Measurements from ENCODE around the gene SH3BP4. TPM values are rescaled to one million over a fixed set of nuclear protein-coding genes. Genes with fewer than 3 reads are reported as not detected.

Gene SH3BP4
- total RNA-seq, 1 donor from 2014 or later = 29.6 TPM

GRCh38 chr2:234985608-234986245 lies 33.9 kb downstream of the SH3BP4 start:
- no peaks in the 10 kb centered on the region for H3K36me3 ChIP-seq
- intact Hi-C loops (cut with DNase I) = no loop called here
- no peak overlapping the region for H3K4me3 ChIP-seq
- H3K9me3 ChIP-seq = no peaks in the 10 kb centered on the region
- no peak overlapping the region for H3K27ac ChIP-seq
- TF ChIP-seq CTCF (IDR thresholded peaks at IDR 0.05) = no peak
- no peaks in the 10 kb centered on the region for H3K27me3 ChIP-seq
- ATAC-seq (no peak), DNase-seq (no peak)
- H3K4me1 ChIP-seq = peaks cover 37% of the 10 kb centered on the region

DNA sequence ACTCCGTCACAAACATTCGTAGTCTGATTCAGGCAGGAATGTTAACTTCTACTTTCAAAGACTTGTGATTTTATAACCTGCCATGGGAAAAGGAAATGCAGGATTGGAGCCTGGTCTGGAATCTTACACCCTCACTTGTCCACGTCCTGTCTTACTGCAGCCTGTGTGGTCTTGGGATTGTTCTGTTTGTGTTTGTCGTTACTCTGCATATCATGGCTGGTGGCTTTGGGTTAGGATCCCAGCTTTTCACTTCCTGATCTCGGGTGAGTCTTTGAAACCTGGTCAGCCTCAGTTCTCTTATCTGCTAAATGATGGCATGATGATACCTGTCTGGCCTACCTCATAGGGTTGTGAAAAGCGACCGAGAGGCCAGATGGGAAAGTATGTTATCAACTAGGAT lies 34.6 kb downstream of the SH3BP4 start:
- H3K9me3 ChIP-seq = no peaks in the 10 kb centered on the region
- no peak for TF ChIP-seq CTCF (IDR thresholded peaks at IDR 0.05)
- intact Hi-C loops (cut with DNase I) = no loop called here
- ATAC-seq = no peak
- no peaks in the 10 kb centered on the region for H3K27me3 ChIP-seq
- peaks cover 30% of the 10 kb centered on the region for H3K4me1 ChIP-seq
- DNase-seq = no peak
- H3K27ac ChIP-seq = no peak overlapping the region
- no peaks in the 10 kb centered on the region for H3K36me3 ChIP-seq
- no peak overlapping the region for H3K4me3 ChIP-seq

DNA sequence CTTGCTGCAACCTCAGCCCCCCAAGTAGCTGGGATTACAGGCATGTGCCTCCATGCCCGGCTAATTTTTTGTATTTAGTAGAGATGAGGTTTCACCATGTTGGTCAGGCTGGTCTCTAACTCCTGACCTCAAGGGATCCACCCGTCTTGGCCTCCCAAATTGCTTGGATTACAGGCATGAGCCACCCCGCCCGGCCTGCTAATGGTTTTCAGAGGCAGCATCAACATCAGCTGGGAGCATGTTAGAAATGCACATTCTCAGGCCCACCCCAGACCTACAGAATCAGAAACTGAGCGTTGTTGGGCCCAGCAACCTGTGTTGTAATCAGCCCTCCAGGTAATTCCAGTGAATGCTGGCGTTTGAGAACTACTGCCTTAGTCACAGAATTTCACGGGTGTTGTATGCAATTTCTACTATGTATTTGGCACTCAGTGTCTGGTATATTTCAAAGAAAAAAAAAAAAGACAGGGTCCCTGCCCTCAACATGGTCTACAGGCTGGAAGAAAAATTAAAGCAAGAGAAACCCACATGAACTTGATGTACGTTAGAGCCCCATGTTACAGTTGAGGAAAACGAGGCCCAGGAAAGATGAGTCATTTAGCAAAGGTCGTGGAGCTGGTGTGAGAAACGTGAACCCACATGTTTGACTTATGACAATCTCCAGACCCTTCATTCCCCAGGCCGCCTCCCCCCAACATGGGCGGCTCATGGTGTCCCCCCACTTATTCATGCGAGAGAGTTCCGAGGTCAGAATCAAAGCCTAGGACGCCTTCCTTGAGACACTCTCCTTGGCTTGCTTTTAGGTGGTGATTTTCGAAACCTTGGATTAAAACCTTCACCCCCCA lies 35.3 kb downstream of the SH3BP4 start:
- Histone ChIP-seq H3K27me3 (no peaks in the 10 kb centered on the region), H3K36me3 (no peaks in the 10 kb centered on the region), H3K4me3 (no peak overlapping the region), H3K27ac (no peak overlapping the region), H3K9me3 (no peaks in the 10 kb centered on the region), H3K4me1 (peaks cover 27% of the 10 kb centered on the region)
- intact Hi-C loops (cut with DNase I) = no loop called here
- ATAC-seq (no peak), DNase-seq (no peak)
- no peak for TF ChIP-seq CTCF (IDR thresholded peaks at IDR 0.05)

- Histone ChIP-seq H3K27me3 (no peaks in the 10 kb centered on the region), H3K9me3 (no peaks in the 10 kb centered on the region), H3K27ac (no peak overlapping the region), H3K4me3 (no peak overlapping the region), H3K36me3 (no peaks in the 10 kb centered on the region), H3K4me1 (peaks cover 23% of the 10 kb centered on the region)
- ATAC-seq (no peak), DNase-seq (no peak)
- intact Hi-C loops (cut with DNase I) = no loop called here
- no peak for TF ChIP-seq CTCF (IDR thresholded peaks at IDR 0.05)
These were observed 35.9 kb downstream of the SH3BP4 start for GRCh38 chr2:234987754-234988153.

DNA sequence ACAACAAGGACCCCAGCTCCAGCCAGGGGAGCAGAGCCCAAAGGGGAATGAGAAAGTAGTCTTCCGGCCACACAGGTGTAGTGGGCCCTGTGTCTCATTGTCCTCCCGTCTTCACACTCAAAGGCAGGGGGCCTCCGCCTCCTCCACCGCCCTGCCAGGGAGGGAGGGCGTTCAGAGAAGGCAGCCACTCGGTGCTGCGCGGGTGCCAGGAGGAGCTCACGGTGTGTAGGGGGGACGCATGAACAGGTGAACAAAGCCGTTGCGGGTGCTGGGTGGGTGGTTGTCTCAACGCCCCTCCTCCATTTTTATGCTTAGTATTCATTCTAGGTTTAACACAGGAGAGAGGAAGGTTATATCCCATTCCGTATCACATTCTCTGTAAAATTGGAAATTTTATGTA lies 36.7 kb downstream of the SH3BP4 start:
- peaks cover 18% of the 10 kb centered on the region for H3K4me1 ChIP-seq
- intact Hi-C loops (cut with DNase I) = no loop called here
- DNase-seq (no peak), ATAC-seq (no peak)
- H3K36me3 ChIP-seq = no peaks in the 10 kb centered on the region
- no peaks in the 10 kb centered on the region for H3K9me3 ChIP-seq
- H3K27me3 ChIP-seq = no peaks in the 10 kb centered on the region
- no peak overlapping the region for H3K4me3 ChIP-seq
- TF ChIP-seq CTCF (IDR thresholded peaks at IDR 0.05) = no peak
- H3K27ac ChIP-seq = peak overlapping the region; percentile 19

Data from upper lobe of right lung (tissue), 1 donor.